Mesendoderm (in vitro differentiated cells): ENCODE results near the gene RASSF8.

Source experiments
- DNase-seq: peaks from one replicate; pipeline ENCODE4 v3.0.0; 2013
- H2AK5ac ChIP-seq: 2 replicates; pipeline ENCODE4 v1.6.1; 2013; ENCODE audit warnings: low read length, inconsistent platforms
- H2BK120ac ChIP-seq: 2 replicates; pipeline ENCODE4 v1.6.1; 2013; ENCODE audit warnings: low read depth, mild to moderate bottlenecking, low read length, moderate library complexity, mixed read lengths
- H2BK15ac ChIP-seq: replicated peaks from 2 replicates; pipeline ENCODE4 v1.6.1; 2013; ENCODE audit warnings: low read depth, mild to moderate bottlenecking, moderate library complexity
- H2BK5ac ChIP-seq: 2 replicates; pipeline ENCODE4 v1.6.1; 2013; ENCODE audit warnings: low read length, inconsistent platforms
- H3K18ac ChIP-seq: 2 replicates; pipeline ENCODE4 v1.6.1; 2013; ENCODE audit warnings: mild to moderate bottlenecking, low read length, mixed read lengths
- H3K23ac ChIP-seq: one replicate; pipeline ENCODE4 v1.6.1; 2013; ENCODE audit warnings: low read length
- H3K27ac ChIP-seq: 2 replicates; pipeline ENCODE4 v1.5.1; 2013; ENCODE audit warnings: low read depth, mild to moderate bottlenecking, inconsistent platforms, low read length, moderate library complexity
- H3K27me3 ChIP-seq: 2 replicates; pipeline ENCODE4 v1.6.1; 2013; ENCODE audit warnings: low read length, control low read depth, mild to moderate bottlenecking, inconsistent platforms; ENCODE audit not compliant: insufficient read depth, poor library complexity
- H3K36me3 ChIP-seq: 2 replicates; pipeline ENCODE4 v1.6.1; 2013; ENCODE audit warnings: low read length, inconsistent platforms; ENCODE audit not compliant: control insufficient read depth, insufficient read depth
- H3K4ac ChIP-seq: one replicate; pipeline ENCODE4 v1.6.1; 2013; ENCODE audit warnings: low read depth, mild to moderate bottlenecking, low read length, moderate library complexity
- H3K4me1 ChIP-seq: 2 replicates; pipeline ENCODE4 v1.6.1; 2013; ENCODE audit warnings: low read depth, low read length, inconsistent platforms; ENCODE audit not compliant: control insufficient read depth
- H3K4me2 ChIP-seq: 2 replicates; pipeline ENCODE4 v1.6.1; 2013; ENCODE audit warnings: low read length
- H3K4me3 ChIP-seq: 2 replicates; pipeline ENCODE4 v1.5.1; 2013; ENCODE audit warnings: mild to moderate bottlenecking, low read length
- H3K56ac ChIP-seq: one replicate; pipeline ENCODE4 v1.6.1; 2013; ENCODE audit warnings: low read length
- H3K79me1 ChIP-seq: 2 replicates; pipeline ENCODE4 v1.6.1; 2013; ENCODE audit warnings: low read length, inconsistent platforms
- H3K79me2 ChIP-seq: 2 replicates; pipeline ENCODE4 v1.6.1; 2013; ENCODE audit warnings: mild to moderate bottlenecking, low read length; ENCODE audit not compliant: control insufficient read depth, insufficient read depth
- H3K9ac ChIP-seq: 2 replicates; pipeline ENCODE4 v1.6.1; 2013; ENCODE audit warnings: low read length, inconsistent platforms
- H4K5ac ChIP-seq: one replicate; pipeline ENCODE4 v1.6.1; 2013; ENCODE audit warnings: low read length
- H4K8ac ChIP-seq: one replicate; pipeline ENCODE4 v1.6.1; 2013; ENCODE audit warnings: low read depth, mild to moderate bottlenecking, control low read depth, low read length, moderate library complexity
- whole genome bisulfite sequencing: extraction: QIAGEN DNeasy Blood & Tissue Kit; methylation state at CpG from one replicate; pipeline ENCODE4 v1.1.7; 2013; ENCODE audit warnings: low lambda C conversion rate, missing lambda C conversion rate; ENCODE audit not compliant: insufficient coverage; ENCODE audit errors: extremely low coverage; 5-methylcytosine and 5-hydroxymethylcytosine counted together

The RASSF8 gene

GRCh38 chr12:25975682-25976081, 17.2 kb downstream of the RASSF8 start:
- H3K4me3 ChIP-seq, result no peak overlapping the region
- H3K79me2 ChIP-seq, result peaks cover 51% of the 10 kb centered on the region
- H3K23ac ChIP-seq, result no peak overlapping the region
- no peak overlapping the region for H2BK120ac ChIP-seq
- H2BK5ac ChIP-seq, result no peak overlapping the region
- H3K18ac ChIP-seq, result no peak overlapping the region
- H3K36me3 ChIP-seq, result no peaks in the 10 kb centered on the region
- no peak overlapping the region for H3K4ac ChIP-seq
- no peak overlapping the region for H2AK5ac ChIP-seq
- H3K79me1 ChIP-seq, result peaks cover 43% of the 10 kb centered on the region
- H3K27me3 ChIP-seq, result no peaks in the 10 kb centered on the region
- no peak for DNase-seq
- H2BK15ac ChIP-seq, result no peak overlapping the region
- no peak overlapping the region for H4K8ac ChIP-seq
- WGBS, result no CpG with 5 or more reads among the region's 2 CpGs
- H4K5ac ChIP-seq, result no peak overlapping the region
- peaks cover 16% of the 10 kb centered on the region for H3K4me1 ChIP-seq
- H3K9ac ChIP-seq, result no peak overlapping the region
- H3K27ac ChIP-seq, result no peak overlapping the region
- H3K4me2 ChIP-seq, result no peak overlapping the region
- H3K56ac ChIP-seq, result no peak overlapping the region

- Histone ChIP-seq H3K23ac (no peak overlapping the region), H3K4me1 (peaks cover 16% of the 10 kb centered on the region), H4K8ac (no peak overlapping the region), H3K79me1 (peaks cover 44% of the 10 kb centered on the region), H3K56ac (no peak overlapping the region), H3K27me3 (no peaks in the 10 kb centered on the region), H3K9ac (no peak overlapping the region), H3K4me3 (no peak overlapping the region), H3K36me3 (no peaks in the 10 kb centered on the region), H3K79me2 (peaks cover 51% of the 10 kb centered on the region), H3K27ac (no peak overlapping the region), H2BK120ac (no peak overlapping the region), H3K4ac (no peak overlapping the region), H2BK5ac (no peak overlapping the region), H2BK15ac (no peak overlapping the region), H2AK5ac (no peak overlapping the region), H3K18ac (no peak overlapping the region), H3K4me2 (no peak overlapping the region), H4K5ac (no peak overlapping the region)
- no peak for DNase-seq
- WGBS, result no CpG with 5 or more reads among the region's 4 CpGs
Measured at GRCh38 chr12:25976289-25976688, 17.8 kb downstream of the RASSF8 start.

- no peak overlapping the region for H3K4me2 ChIP-seq
- no peak overlapping the region for H3K56ac ChIP-seq
- no peak overlapping the region for H2AK5ac ChIP-seq
- H3K27me3 ChIP-seq, result no peaks in the 10 kb centered on the region
- H3K79me1 ChIP-seq, result peaks cover 43% of the 10 kb centered on the region
- no CpG with 5 or more reads among the region's 5 CpGs for WGBS
- no peak overlapping the region for H2BK15ac ChIP-seq
- H4K5ac ChIP-seq, result no peak overlapping the region
- H3K36me3 ChIP-seq, result no peaks in the 10 kb centered on the region
- DNase-seq, result no peak
- no peak overlapping the region for H4K8ac ChIP-seq
- no peak overlapping the region for H3K23ac ChIP-seq
- no peak overlapping the region for H3K9ac ChIP-seq
- H2BK5ac ChIP-seq, result no peak overlapping the region
- no peak overlapping the region for H2BK120ac ChIP-seq
- no peak overlapping the region for H3K27ac ChIP-seq
- H3K79me2 ChIP-seq, result peaks cover 50% of the 10 kb centered on the region
- no peak overlapping the region for H3K4me3 ChIP-seq
- peaks cover 16% of the 10 kb centered on the region for H3K4me1 ChIP-seq
- no peak overlapping the region for H3K4ac ChIP-seq
- no peak overlapping the region for H3K18ac ChIP-seq
Measured at GRCh38 chr12:25977047-25977446, 18.6 kb downstream of the RASSF8 start.

- no peak overlapping the region for H3K4ac ChIP-seq
- H3K36me3 ChIP-seq, result no peaks in the 10 kb centered on the region
- no peak overlapping the region for H3K23ac ChIP-seq
- no peak overlapping the region for H2BK5ac ChIP-seq
- no peak overlapping the region for H4K5ac ChIP-seq
- peaks cover 11% of the 10 kb centered on the region for H3K4me1 ChIP-seq
- H3K4me2 ChIP-seq, result no peak overlapping the region
- H3K27ac ChIP-seq, result no peak overlapping the region
- no peak overlapping the region for H2AK5ac ChIP-seq
- H2BK120ac ChIP-seq, result no peak overlapping the region
- peak; percentile 92 for DNase-seq
- H3K9ac ChIP-seq, result no peak overlapping the region
- no CpG with 5 or more reads among the region's 4 CpGs for WGBS
- H3K4me3 ChIP-seq, result no peak overlapping the region
- peaks cover 44% of the 10 kb centered on the region for H3K79me2 ChIP-seq
- no peaks in the 10 kb centered on the region for H3K27me3 ChIP-seq
- H2BK15ac ChIP-seq, result no peak overlapping the region
- peaks cover 34% of the 10 kb centered on the region for H3K79me1 ChIP-seq
- no peak overlapping the region for H4K8ac ChIP-seq
- no peak overlapping the region for H3K56ac ChIP-seq
- no peak overlapping the region for H3K18ac ChIP-seq
Measured at GRCh38 chr12:25979059-25979458, 20.6 kb downstream of the RASSF8 start.

GRCh38 chr12:25979563-25979962, 21.1 kb downstream of the RASSF8 start:
- Histone ChIP-seq H2BK5ac (no peak overlapping the region), H2BK15ac (no peak overlapping the region), H3K9ac (peak overlapping the region; percentile 39), H3K23ac (no peak overlapping the region), H3K4me2 (no peak overlapping the region), H3K18ac (no peak overlapping the region), H3K79me2 (peaks cover 46% of the 10 kb centered on the region), H2AK5ac (peak overlapping the region; percentile 28), H3K56ac (peak overlapping the region; percentile 69), H3K4me3 (no peak overlapping the region), H4K8ac (no peak overlapping the region), H3K36me3 (no peaks in the 10 kb centered on the region), H3K79me1 (peaks cover 34% of the 10 kb centered on the region), H3K4me1 (peaks cover 11% of the 10 kb centered on the region), H2BK120ac (no peak overlapping the region), H3K27me3 (no peaks in the 10 kb centered on the region), H3K4ac (no peak overlapping the region), H4K5ac (no peak overlapping the region), H3K27ac (peak overlapping the region; percentile 19)
- peak; percentile 57 for DNase-seq
- WGBS, result no CpG with 5 or more reads among the region's 2 CpGs

GRCh38 chr12:25980035-25980434, 21.6 kb downstream of the RASSF8 start:
- H3K4me1 ChIP-seq, result peaks cover 10% of the 10 kb centered on the region
- WGBS, result no CpG with 5 or more reads among the region's 4 CpGs
- H3K4me3 ChIP-seq, result no peak overlapping the region

More at GRCh38 chr12:25980035-25980434, 21.6 kb downstream of the RASSF8 start:
- no peak for DNase-seq
- Histone ChIP-seq H3K79me2 (peaks cover 47% of the 10 kb centered on the region), H3K36me3 (no peaks in the 10 kb centered on the region), H2BK120ac (no peak overlapping the region), H4K5ac (no peak overlapping the region), H3K27me3 (no peaks in the 10 kb centered on the region), H2BK5ac (no peak overlapping the region), H3K4me2 (no peak overlapping the region), H3K79me1 (peaks cover 34% of the 10 kb centered on the region), H3K4ac (no peak overlapping the region), H2AK5ac (no peak overlapping the region), H3K27ac (peak overlapping the region; percentile 19), H2BK15ac (no peak overlapping the region), H3K56ac (peak overlapping the region; percentile 69), H3K18ac (no peak overlapping the region), H4K8ac (no peak overlapping the region), H3K9ac (peak overlapping the region; percentile 39), H3K23ac (no peak overlapping the region)
